Femur (tissue), 1 donor: ENCODE data around the gene RAD9A.
"Not testable (repeated sequence)": the region's sequence is repeated elsewhere in the genome, so short reads cannot be mapped to it uniquely, and the experiment has no call there.

Source experiments
- DNase-seq: peaks from one replicate; pipeline ENCODE4 v3.0.0-alpha.2; 2017

The RAD9A gene

GRCh38 chr11:67397986-67398660, 6.3 kb downstream of the RAD9A start:
- DNase-seq = no peak

- DNase-seq = no peak
These were observed 7.1 kb downstream of the RAD9A start for GRCh38 chr11:67398661-67399563.

GRCh38 chr11:67400251-67400941, 8.6 kb downstream of the RAD9A start:
- no peak for DNase-seq

- no peak for DNase-seq
These were observed 9.2 kb downstream of the RAD9A start for GRCh38 chr11:67400942-67401494.

DNA sequence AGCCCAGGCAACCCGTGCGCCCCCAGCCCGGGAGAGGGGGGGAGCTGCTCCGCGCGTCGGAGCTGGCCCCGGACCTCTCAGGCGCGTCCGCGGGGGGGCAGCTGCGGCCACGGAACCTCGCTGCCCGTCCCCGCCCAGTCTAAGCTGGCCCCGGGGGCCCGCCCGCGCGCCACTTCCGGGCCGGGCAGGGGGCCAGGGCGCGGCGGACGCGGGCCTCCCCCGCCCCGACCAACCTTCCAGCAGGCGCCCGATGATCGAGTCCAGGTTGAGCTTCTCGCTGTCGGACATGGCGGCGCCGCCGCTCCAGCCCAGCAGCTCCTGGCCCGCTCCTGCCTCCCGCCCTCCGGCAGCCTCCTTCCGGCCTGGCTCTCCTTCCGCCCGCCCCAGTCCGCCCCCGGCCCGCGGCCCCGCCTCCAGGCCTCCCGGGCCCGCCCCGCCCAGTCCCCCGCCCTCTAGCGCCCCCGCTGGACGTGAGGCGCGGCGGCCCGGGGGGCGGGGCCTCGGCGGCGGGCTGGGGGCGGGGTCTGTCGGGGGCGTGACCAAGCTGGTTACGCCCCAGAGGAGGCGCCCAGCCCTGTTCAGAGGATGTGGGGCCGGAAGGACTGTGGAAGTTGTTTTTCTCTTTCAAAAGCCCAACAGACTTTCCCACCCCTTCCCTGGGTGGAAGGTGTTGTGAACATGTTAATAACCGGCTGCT, 9.9 kb downstream of the RAD9A start, which contains the start of gene PPP1CA:
PPP1CA (minus strand) TSS at position 364 of the 697 bp plus-strand sequence; CDS start at position 288, 76 bp downstream.
- peak; percentile 96 for DNase-seq

DNA sequence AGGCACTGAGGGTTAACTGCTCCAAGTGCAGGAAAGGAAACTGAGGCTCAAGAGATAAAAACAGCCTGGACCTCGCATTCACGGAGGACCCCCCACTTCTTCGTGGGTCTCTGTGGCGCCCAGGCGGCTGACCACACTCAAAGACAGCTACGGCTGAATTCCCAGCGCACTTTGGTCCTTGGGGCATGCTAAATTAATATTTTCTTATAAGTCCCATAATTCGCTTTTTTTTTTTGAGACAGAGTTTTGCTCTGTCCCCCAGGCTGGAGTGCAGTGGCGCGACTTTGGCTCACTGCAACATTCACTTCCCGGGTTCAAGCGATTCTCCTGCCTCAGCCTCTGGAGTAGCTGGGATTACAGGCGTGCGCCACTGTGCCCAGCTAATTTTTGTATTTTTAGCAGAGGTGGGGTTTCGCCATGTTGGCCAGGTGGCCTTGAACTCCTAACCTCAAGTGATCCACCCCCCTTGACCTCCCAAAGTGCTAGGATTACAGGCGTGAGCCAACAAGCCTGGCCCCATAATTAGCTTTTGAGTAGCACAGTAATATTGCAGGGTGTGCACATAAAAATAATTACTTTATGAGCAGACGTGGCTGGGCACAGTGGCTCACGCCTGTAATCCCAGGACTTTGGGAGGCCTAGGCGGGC, 10.5 kb downstream of the RAD9A start:
- not testable (repeated sequence) for DNase-seq

GRCh38 chr11:67403085-67403484, 11.3 kb downstream of the RAD9A start:
- DNase-seq = not testable (repeated sequence)

GRCh38 chr11:67404515-67405195, 12.9 kb downstream of the RAD9A start:
- no peak for DNase-seq

DNA sequence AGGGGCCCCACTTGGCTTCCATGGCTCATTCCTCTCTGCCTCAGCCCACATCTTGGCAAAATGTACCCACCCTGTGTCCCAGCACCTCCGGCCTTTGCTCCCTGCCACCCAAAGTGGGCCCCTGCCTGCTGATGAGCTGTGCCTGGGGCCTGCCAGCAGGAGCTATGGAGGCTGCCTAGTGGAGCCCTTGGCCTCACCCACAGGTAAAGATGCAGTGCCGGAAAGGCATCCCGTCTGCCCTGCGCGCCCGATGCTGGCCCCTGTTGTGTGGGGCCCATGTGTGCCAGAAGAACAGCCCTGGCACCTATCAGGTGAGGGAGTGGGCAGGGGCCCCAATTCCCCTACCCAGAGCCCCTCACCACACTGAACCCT, 13.4 kb downstream of the RAD9A start:
- no peak for DNase-seq

GRCh38 chr11:67405688-67406339, 14.0 kb downstream of the RAD9A start:
- no peak for DNase-seq

GRCh38 chr11:67406420-67406968, 14.7 kb downstream of the RAD9A start:
- no peak for DNase-seq

GRCh38 chr11:67406969-67407687, 15.3 kb downstream of the RAD9A start:
- DNase-seq = no peak

DNA sequence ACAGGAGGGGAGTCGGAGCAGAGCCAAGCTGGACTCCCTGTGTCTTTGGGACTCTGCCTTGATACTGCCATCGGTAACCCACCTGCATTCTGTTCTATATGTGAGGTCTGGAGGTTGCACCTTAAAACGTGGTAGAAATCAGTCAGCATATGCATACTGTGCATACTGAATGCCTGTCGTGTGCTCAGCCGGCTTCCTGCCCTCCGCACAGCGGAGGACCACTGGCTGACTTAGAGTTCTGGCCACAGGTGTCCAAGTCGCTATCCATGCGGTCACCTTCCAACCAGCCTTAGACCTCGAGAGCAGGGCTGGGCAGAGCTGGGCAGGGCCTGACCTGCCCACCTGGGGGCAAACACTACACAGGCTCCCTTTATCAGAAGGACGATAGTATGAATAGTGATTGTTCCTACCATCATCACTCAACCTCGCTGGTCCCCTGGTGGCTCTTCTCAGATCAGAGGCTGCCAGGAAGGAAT, 15.9 kb downstream of the RAD9A start:
- DNase-seq = no peak

GRCh38 chr11:67408437-67409200, 16.8 kb downstream of the RAD9A start:
- no peak for DNase-seq

DNA sequence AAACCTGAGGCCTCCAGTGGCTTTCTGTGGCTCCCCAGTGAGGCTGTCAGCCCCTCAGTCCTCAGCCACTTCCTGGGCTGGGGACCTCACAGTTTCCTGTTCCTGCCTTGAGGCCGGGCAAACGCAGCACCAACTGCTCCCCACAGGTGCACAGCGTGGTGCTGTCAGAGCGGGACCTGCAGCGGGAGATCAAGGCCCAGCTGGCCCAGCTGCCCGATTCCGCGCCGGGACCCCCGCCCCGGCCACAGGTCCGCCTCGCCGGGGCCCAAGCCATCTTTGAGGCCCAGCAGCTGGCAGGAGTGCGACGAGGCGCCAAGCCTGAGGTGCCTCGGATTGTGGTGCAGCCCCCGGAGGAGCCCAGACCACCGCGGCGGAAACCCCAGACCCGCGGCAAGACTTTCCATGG, 17.5 kb downstream of the RAD9A start:
- DNase-seq = no peak

DNA sequence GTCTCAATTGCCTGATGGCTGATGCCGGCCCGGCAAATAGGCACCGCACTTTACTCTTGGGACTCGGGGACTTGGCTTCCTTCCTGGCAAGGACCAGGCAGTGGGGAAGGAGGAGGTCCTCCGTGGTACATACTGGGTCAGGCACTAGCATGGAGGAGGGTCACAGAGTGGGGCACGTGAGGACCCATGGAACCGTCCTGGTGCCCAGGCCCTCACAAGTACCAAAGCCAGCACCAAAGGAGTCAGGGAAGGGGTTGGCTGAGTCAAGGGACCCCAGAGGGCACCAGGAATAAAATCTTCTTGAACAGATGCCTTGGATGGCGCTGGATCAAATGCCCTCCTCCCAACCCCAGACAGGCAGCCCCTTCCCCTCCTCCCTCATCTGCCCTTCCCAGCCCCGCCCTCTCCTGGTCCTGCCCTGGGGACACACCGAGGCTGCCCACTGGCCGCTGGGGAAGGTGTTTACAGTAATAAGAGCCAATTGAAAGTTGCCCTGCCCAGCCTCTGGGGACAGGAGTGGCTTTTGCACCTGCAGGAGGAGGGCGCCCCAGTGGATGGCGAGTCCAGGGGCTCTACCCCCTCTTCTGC, 18.1 kb downstream of the RAD9A start:
- no peak for DNase-seq

GRCh38 chr11:67410369-67410831, 18.6 kb downstream of the RAD9A start:
- no peak for DNase-seq
